ENCODE data around the gene CNTLN. TPM values are rescaled to one million over a fixed set of nuclear protein-coding genes. Genes with fewer than 3 reads are reported as not detected.

Gene CNTLN
- total and polyA plus RNA-seq, 2 donors (not counting 1 experiment from before 2014, with no cell fraction given): 0.30 to 0.94 TPM

GRCh38 chr9:17322882-17323864 lies 188.3 kb downstream of the CNTLN start:
- Histone ChIP-seq H4K20me1 (ENCODE audit: control insufficient read depth, insufficient read depth, low read length, poor library complexity, severe bottlenecking) (no peaks in the 10 kb centered on the region), H3K27ac (ENCODE audit: low read length in 2 of 2) (no peak overlapping the region), H3K36me3 (replicated peaks in 1 of 2; ENCODE audit: control extremely low read depth in 1 of 2, control insufficient read depth in 1 of 2, extremely low read depth in 1 of 2, insufficient read depth in 2 of 2, low read length in 1 of 2) (no peaks in the 10 kb centered on the region), H3K27me3 (replicated peaks in 1 of 4; ENCODE audit: control extremely low read depth in 1 of 4, control insufficient read depth in 3 of 4, insufficient read depth in 4 of 4, low read length in 3 of 4) (no peaks in the 10 kb centered on the region), H3K79me2 (ENCODE audit: control insufficient read depth, insufficient read depth, low read length) (no peaks in the 10 kb centered on the region), H3K4me1 (ENCODE audit: control insufficient read depth in 2 of 2, insufficient read depth in 2 of 2, low read length in 2 of 2) (no peaks in the 10 kb centered on the region), H3K9me3 (ENCODE audit: control extremely low read depth in 1 of 3, control insufficient read depth in 2 of 3, insufficient read depth in 1 of 3, low read length in 2 of 3) (no peaks in the 10 kb centered on the region), H2AFZ (ENCODE audit: insufficient read depth, low read depth, low read length, poor library complexity, severe bottlenecking) (no peak overlapping the region), H3K4me3 (ENCODE audit: control extremely low read depth in 1 of 5, extremely low read depth in 1 of 5, insufficient read depth in 1 of 5, low read depth in 2 of 5, low read length in 4 of 5) (no peak overlapping the region), H3K9ac (ENCODE audit: low read length) (no peak overlapping the region), H3K4me2 (replicated peaks; ENCODE audit: low read depth, low read length, poor library complexity, severe bottlenecking) (no peak overlapping the region)
- ChIA-PET CTCF (no interaction called here), POLR2A (no interaction called here)
- no peak for ATAC-seq (ENCODE audit: low read depth)
- intact Hi-C loops (cut with micrococcal nuclease): no loop called here
- Mint-ChIP-seq H3K27me3 (no peaks in the 10 kb centered on the region), H3K27ac (no peak overlapping the region), H3K4me3 (no peak overlapping the region), H3K4me1 (no peaks in the 10 kb centered on the region), H3K9me3 (ENCODE audit: insufficient read depth) (no peaks in the 10 kb centered on the region)
- WGBS (ENCODE audit: insufficient coverage): 100% methylated on average over 3 of the region's 10 CpGs
- TF ChIP-seq CTCF (IDR thresholded peaks at IDR 0.05) (no peak), EZH2 (IDR thresholded peaks at IDR 0.05; ENCODE audit: borderline replicate concordance, insufficient read depth, low read depth, low read length, poor library complexity, severe bottlenecking) (no peak)
- DNase-seq: no peak

GRCh38 chr9:17328331-17328730 lies 193.5 kb downstream of the CNTLN start:
- Mint-ChIP-seq H3K9me3 (ENCODE audit: insufficient read depth) (no peaks in the 10 kb centered on the region), H3K4me3 (no peak overlapping the region), H3K4me1 (no peaks in the 10 kb centered on the region), H3K27me3 (no peaks in the 10 kb centered on the region), H3K27ac (no peak overlapping the region)
- intact Hi-C loops (cut with micrococcal nuclease): no loop called here
- H3K9ac ChIP-seq (ENCODE audit: low read length): no peak overlapping the region
- no peaks in the 10 kb centered on the region for H3K9me3 ChIP-seq (ENCODE audit: control extremely low read depth in 1 of 3, control insufficient read depth in 2 of 3, insufficient read depth in 1 of 3, low read length in 2 of 3)
- no peak for ATAC-seq (ENCODE audit: low read depth)
- TF ChIP-seq EZH2 (IDR thresholded peaks at IDR 0.05; ENCODE audit: borderline replicate concordance, insufficient read depth, low read depth, low read length, poor library complexity, severe bottlenecking): no peak
- no peak for TF ChIP-seq CTCF (IDR thresholded peaks at IDR 0.05)
- H3K27ac ChIP-seq (ENCODE audit: low read length in 2 of 2): no peak overlapping the region
- H2AFZ ChIP-seq (ENCODE audit: insufficient read depth, low read depth, low read length, poor library complexity, severe bottlenecking): no peak overlapping the region
- H3K4me2 ChIP-seq (replicated peaks; ENCODE audit: low read depth, low read length, poor library complexity, severe bottlenecking): no peak overlapping the region
- no peaks in the 10 kb centered on the region for H3K4me1 ChIP-seq (ENCODE audit: control insufficient read depth in 2 of 2, insufficient read depth in 2 of 2, low read length in 2 of 2)
- POLR2A ChIA-PET: no interaction called here
- no peaks in the 10 kb centered on the region for H3K79me2 ChIP-seq (ENCODE audit: control insufficient read depth, insufficient read depth, low read length)
- CTCF ChIA-PET: no interaction called here
- no peaks in the 10 kb centered on the region for H3K36me3 ChIP-seq (replicated peaks in 1 of 2; ENCODE audit: control extremely low read depth in 1 of 2, control insufficient read depth in 1 of 2, extremely low read depth in 1 of 2, insufficient read depth in 2 of 2, low read length in 1 of 2)
- H3K4me3 ChIP-seq (ENCODE audit: control extremely low read depth in 1 of 5, extremely low read depth in 1 of 5, insufficient read depth in 1 of 5, low read depth in 2 of 5, low read length in 4 of 5): no peak overlapping the region
- WGBS (ENCODE audit: insufficient coverage): 60% methylated on average over 1 of the region's 2 CpGs
- no peaks in the 10 kb centered on the region for H3K27me3 ChIP-seq (replicated peaks in 1 of 4; ENCODE audit: control extremely low read depth in 1 of 4, control insufficient read depth in 3 of 4, insufficient read depth in 4 of 4, low read length in 3 of 4)
- no peaks in the 10 kb centered on the region for H4K20me1 ChIP-seq (ENCODE audit: control insufficient read depth, insufficient read depth, low read length, poor library complexity, severe bottlenecking)
- no peak for DNase-seq
